HG03039 (cell line): ENCODE measurements around the gene EXOC3L1.

ENCODE experiments used
- ATAC-seq: cut with Tn5 transposase; IDR thresholded peaks from one replicate; pipeline ENCODE4 v1.9.1; 2021; ENCODE audit warnings: mild to moderate bottlenecking, moderate library complexity; ENCODE audit not compliant: unreplicated experiment

Gene EXOC3L1

DNA sequence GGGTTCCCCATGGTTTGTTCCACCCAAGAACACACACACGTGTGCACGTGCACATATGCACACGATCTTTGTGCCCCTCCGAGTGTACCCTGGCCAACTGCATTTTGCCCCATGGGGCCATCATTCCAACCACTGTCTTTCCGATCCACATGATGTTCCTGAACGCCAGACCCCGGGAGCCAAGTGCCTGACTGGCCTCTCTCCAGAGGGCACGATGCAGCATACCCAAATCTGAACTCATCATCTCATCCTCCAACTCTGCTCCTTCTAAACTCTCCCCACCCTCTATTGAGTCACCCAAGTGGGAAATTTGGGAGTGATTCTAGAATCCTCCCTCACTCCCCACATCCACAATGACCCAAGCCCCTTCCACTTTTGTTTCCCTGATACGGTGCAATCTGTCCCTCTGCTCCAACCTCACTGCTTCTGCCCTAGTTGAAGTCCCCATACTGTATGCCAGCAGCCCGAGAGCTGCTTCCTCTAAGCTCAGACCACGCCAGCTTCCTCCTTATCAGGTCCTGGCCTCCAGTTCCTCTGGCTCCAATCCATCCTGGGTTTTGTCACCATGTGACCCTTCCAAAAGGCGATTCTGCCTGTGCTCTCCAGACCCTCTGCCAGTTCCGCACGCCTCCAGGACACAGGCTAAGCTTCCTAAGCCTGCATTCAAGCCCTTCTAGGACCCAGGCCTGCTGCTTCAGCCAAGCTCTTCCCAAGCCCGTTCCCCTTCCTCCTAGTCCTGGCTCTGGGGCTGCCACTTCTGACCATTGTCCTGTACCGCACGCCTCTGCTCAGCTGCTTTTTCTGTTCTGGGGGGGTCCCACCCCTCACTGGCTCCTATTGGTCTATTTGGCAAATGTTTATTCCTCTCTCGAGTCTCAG is 26.9 kb upstream of the EXOC3L1 start:
- no peak for ATAC-seq

DNA sequence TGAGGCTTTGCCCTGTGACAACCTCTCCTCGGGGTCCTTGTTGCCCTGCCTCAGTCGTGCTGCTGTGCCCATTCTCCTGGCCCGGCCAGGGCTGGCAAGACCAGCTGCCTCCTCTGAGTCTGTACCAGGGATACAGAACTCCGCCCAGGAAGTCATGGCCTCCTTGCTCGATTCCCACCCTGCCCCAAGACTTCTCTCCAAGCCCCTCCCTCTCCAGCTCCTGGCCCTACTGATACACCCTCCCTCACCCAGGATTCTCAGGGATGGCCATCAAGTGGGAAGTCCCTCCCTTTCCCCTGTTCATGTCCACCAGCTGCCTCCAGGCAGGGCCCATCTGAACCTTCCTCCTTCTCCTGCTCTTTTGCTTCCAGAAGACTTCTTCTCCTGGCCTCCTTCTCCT is 25.8 kb upstream of the EXOC3L1 start:
- no peak for ATAC-seq

DNA sequence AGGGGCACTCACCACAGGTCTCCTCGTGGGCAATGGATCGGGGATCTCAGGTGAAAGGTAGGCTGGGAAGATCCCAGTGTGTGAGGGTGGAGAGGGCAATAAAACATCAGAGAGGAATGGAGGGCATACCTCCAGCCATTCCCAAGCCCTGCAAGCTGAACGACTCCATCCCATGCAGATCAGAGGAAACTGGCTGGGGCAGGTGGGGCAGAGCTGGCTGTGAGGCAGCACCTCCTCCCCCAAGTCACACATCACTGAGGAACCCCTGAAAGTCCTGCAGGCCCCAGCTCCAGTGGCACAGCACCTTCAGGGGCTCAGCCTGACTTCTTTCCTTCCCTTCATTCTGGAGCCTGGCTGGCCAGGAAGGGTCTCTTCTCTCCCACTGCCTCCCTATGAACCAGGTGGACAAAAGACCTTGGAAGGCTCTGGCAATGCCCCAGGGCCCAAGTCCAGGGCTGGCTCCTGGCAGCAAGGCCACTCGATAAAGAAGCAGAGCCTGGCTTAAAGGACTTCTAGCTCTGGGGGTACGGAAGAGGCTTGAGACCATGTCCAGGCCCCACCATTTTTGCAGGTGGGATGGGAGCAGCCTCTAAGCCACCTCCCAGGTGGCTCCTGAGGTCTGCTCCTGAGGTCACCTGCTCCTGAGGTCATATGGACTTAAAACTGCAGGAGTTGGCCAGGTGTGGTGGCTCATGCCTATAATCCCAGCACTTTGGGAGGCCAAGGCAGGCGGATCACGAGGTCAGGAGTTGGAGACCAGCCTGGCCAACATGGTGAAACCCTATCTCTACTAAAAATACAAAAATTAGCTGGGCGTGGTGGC is 23.5 kb upstream of the EXOC3L1 start:
- ATAC-seq = no peak

DNA sequence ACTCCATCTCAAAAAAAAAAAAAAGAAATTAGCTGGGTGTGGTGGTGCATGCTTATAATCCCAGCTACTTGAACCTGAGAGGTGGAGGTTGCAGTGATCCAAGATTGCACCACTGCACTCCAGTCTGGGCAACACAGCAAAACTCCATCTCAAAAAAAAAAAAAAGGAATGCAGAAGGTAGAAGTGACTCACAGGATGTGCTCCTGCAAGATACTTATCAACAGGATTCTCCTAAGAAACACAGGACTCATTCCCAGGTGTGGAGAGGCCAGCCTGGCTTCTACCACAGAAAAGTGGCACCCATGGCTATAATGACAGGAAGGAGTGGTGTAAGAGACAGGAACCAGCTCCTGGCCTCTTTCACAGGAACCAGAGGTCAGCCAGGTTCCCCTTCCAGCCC is 22.8 kb upstream of the EXOC3L1 start:
- no peak for ATAC-seq

DNA sequence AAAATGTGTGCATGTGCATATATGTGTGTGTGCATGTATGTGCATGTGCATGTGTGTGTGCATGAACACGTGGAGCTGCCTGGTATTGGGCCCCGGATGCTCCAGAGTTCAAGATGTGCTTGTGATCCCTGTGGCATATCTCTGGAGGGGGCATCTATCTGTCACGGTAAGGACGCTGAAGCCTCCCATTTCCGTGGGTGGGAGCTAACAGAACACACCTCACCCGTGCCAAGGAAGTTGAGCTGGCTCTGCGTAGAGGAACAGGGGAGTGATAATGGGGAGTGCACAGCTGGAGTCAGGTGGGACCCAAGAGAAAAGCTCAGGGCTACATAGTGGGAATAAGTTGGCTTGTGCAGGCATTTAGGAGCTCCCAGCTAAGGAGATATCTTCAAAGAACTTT is 21.7 kb upstream of the EXOC3L1 start:
- no peak for ATAC-seq

DNA sequence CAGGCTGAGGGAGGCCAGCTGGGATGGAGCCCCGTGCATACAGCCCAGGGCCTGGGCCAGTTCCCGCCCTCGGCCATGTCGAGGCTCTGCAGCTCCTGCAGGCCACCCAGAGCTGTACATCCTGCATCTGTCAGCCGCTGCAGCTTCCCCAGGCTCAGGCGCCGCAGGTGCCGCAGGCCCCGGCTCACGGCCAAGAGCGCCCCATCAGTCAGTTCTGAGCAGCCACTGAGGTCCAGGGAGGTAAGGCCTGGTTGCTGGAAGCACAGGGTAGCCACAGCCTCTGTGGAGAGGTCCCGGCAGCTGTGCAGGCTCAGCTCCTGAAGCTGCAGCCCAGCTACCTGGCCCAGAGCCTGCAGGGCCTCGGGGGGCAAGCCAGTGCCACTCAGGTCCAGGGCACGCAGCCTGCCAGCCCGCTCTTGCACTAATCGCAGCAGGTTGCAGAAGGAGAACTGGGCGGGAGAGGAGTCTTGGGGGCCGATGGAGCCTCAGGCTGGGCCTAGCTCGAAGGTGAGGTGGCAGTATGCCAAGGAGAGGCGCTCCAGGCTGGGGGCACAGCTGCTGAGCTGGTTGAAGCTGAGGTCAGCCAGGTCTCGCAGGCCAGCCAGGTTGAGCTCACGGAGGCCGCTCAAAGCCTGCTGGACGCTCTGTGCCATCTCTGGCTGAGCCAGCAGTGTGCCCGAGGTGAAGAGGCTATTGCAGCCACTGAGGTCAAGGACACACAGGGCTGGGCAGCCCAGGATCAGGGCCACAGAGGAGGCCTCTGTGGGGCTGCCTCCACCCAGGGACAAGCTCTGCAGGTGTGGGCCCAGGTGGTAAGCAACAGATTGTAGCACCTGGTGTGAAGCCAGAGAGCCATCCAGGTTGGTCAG is 20.4 kb upstream of the EXOC3L1 start:
- no peak for ATAC-seq

DNA sequence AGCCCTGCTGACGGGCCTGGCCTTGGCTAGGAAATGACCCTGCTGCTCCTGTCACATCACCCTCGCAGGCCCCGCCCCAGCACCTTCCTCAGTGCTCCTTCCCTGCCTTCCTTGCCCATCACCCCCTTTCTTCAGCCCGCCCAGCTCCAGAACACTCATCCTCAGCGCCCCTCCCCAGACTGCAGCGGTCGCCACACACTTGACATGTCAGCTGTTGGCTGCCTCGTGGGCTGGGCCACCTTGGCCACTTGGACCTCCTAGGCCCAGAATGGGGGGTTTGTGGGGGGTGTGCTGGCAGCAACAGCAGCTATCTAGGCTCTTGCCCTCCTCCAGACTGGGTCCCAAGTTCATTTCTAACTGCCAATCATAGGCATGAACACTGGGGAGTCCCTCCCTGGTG is 19.6 kb upstream of the EXOC3L1 start:
- no peak for ATAC-seq

DNA sequence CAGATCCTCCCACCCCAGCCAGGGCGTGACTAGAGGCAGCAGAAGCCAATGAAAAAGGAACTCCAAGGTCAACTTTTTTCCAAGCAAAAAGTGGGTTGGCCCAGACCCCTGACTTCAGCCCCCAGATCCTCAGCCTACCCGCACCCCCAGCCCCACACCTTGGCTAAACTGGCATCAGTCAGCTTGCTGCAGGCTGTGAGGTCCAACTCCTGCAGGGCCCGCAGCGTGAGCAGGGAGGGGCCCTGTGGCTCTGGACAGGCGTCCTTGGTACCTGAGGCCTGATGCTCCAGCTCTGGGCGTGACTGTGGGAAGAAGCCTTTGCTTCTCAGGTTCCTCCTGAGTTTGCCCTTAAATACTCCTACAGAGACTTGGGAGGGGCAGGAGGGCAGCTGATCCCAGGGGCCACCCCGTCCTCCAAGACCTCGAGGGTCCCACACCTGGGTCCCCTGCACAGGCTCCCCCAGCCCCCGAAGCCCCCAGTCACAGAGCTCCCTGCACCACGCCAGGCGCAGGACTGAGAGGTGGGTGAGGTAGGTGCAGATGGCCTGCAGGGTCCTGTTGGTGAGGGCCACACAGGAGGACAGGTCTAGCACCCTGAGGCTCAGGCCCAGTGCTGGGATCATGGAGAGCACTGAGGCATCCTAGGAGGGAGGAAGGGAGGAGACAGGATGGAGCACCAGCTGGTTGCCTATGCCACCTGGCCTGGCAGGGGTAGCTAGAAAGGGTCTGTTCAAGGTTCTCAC is 18.4 kb upstream of the EXOC3L1 start:
- ATAC-seq = no peak

DNA sequence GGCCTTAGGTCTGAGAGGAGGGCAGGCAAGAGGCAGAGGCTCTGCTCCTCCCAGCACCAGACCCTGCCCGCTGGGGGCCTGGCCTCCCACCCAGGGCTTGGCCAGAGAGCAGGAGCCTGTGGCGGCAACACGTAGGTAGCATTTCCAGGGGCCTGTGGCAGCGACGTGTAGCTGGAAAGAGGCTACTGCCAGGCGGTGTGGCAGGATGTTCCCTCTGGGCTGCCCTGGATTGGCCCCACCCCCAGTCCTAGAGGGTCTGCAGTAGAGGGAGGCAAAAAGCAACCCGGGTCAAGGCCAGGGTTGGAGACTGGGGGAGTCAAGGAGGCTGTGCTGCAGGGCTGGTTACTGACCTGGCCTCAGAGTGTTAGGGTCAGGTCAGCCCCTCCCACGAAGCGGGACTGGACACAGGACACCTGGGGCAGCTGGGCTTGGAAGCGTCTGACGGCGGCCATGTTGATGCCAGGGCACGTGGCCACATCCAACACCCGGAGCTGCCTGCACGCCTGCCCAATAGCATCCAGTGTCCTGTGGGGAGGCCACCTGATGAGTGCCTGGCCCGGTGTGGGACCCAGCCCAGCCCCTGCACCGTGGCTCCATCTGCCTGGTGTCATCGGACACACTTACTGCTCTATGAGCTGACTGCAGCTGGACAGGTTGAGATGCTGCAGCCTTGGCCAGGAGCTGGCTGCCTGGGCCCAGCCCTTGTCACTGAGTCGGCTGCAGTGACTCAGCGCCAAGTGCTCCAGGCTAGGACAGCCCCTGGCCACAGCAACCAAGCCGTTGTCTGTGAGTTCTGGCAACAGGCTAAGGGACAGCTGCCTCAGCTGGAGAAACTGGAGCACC is 17.5 kb upstream of the EXOC3L1 start:
- no peak for ATAC-seq

DNA sequence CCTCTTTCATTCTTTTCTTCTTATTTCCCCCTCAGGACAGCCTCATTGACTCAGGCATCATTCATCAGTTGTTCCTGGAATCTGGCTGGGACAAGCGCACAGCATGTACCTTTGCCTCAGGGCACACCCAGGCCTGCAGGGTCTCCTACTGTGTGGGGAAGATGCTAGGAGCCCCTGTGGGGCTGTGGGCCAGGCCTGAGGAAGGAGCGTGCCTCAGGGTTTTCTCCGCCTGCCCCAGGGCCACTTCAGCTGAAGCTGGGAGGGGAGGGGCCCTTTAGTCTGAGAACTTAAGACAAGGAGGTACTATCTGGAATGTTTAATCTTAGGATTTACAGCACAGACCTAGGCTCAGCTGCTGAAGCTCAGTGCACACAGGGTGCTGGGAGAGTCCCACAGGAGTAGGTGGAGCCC is 16.9 kb upstream of the EXOC3L1 start:
- no peak for ATAC-seq

DNA sequence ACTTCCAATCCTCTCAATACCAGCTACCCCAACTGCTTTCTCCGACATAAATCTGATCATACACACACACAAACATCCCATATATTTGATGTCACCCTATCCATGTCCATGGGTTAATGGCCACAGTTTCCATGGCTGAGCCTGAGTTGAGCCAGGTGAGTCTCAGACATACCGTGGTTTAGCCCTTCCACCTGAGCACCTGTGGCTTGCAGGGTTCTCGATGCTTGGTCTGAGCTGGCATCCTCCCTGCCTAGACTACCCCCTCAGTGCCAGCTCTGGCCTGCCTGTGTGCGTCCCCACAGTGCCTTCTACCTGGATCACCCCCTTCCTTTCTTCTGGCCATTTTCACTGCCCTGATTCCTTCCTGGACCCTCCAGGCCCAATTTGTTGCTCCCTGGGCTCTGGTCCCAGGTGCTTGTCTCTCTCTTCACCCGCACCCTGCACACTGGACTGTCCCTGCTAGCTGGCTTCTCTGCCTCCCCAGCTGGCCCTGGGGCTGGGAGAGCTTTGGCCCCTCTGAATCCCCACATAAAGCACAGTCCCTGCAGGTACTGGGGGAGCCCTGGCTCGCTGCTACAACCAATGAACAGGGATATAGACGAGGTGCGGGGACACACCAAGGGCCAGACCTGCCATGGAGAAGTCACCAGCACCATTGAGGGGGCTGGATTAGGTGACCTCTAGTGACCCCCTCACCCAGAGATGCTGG is 16.3 kb upstream of the EXOC3L1 start:
- no peak for ATAC-seq

DNA sequence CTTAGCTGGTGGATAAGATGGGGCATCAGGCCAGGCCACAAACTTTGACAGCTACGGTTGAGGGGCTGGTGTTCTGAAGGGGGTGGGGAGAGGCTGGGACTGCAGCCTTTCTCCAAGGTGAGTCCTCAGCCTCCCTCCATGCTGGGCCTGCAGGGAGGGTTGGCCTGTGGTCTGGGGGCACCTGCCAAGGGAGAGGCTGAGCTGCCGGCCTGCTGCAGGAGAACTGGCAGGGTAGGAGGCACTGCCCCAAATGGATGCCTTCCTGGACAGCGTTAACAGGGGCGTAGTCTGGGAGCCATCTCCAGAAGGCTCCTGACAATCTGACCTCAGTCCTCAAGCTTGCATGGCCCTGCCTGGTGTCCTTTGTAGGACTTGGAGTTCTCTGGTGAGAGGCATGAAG is 14.1 kb upstream of the EXOC3L1 start:
- no peak for ATAC-seq

DNA sequence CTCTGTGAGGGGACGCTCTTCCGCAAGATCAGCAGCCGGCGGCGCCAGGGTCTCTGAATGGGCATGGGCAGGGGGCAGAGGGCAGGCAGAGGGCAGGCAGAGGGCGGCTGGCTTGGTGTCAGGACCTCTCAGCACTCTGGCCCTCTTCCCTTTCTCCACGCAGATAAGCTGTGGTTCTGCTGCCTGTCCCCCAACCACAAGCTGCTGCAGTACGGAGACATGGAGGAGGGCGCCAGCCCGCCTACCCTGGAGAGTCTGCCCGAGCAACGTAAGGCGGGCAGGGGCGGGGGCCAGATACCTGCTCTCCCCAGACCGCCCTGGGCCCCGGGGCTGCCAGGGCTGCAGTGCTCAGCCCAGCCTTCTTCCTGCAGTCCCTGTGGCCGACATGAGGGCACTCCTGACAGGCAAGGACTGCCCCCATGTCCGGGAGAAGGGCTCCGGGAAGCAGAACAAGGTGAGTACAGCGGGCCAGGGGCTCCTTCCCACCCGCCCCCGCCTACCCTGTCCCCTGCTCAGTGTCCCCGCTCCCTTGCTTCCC is 13.1 kb upstream of the EXOC3L1 start:
- no peak for ATAC-seq

DNA sequence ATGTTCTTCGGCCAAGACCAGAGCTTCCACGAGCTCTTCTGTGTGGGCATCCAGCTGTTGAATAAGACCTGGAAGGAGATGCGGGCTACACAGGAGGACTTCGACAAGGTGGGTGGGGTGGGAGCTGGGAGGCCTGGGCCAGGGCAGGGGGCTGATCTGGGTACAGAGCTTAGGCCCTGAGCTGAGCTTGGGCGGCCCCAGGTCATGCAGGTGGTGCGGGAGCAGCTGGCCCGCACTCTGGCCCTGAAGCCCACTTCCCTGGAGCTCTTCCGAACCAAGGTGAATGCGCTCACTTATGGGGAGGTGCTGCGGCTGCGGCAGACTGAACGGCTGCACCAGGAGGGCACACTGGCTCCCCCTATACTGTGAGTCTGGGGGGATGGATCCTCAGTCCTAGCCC is 12.5 kb upstream of the EXOC3L1 start:
- no peak for ATAC-seq

DNA sequence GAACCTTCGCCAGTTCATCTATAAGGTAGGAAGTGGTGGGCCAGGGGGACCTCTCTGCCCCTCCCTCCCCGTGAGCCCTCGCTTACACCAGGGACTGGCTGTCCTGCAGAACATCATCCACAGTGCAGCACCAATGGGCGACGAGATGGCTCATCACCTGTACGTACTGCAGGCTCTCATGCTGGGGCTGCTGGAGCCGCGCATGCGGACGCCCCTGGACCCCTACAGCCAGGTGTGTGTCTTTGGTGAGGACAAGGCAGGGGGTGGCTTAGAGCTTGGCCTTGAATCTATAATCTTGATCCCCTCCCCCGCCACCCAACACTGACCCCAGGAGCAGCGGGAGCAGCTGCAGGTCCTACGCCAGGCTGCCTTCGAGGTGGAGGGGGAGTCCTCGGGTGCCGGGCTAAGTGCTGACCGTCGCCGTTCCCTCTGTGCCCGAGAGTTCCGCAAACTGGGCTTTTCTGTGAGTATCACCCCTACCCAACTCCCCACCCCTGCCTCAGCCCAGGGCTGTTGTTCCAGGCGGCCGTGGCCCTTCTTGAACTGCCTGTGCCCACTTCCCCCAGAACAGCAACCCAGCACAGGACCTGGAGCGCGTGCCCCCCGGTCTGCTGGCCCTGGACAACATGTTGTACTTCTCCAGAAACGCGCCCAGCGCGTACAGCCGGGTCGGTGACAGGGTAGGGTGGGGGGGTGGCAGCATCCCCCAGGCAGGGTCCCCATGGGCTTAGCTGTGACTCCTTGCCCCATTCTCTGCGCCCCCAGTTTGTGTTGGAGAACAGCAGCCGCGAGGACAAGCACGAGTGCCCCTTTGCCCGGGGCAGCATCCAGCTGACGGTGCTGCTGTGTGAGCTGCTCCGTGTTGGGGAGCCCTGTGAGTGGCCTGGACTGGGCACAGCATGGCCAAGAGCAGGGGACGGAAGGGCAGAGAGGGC is 11.7 kb upstream of the EXOC3L1 start:
- ATAC-seq = no peak

DNA sequence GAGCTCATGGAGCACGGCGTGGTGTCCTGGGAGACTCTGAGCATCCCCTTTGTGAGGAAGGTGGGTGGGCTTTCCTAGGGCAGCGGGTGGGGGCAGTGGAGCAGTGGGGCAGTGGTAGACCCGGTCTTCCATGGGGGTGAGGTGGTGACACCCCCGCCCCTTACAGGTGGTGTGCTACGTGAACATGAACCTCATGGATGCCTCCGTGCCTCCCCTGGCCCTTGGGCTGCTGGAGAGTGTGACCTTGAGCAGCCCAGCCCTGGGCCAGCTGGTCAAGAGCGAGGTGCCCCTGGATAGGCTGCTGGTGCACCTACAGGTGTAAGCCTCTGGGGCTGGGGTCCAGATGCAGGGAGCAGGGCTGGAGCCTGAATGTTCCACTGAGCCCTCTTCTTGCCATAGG is 10.6 kb upstream of the EXOC3L1 start:
- ATAC-seq = no peak

DNA sequence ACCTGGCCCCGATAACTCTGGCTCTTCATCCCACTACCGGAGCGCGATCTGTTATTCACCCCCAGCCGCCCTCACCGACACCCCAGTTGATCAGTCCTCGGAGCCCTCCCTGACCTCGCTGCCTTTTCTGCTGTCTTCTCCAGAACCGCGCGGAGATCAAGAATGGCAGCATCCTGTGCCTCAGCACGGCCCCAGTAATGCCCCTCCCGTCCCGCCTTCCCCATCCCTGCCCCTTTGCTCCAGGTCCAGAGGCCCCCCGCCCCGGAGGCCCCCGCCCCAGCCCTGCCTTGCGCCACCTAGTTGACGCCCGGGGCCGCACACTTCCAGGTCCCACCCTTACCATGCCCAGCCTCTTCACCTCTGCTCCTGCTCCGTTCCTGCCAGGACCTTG is 9.9 kb upstream of the EXOC3L1 start:
- no peak for ATAC-seq
